ENCODE data around the gene TMEM170A.
"Not testable (repeated sequence)": the region's sequence is repeated elsewhere in the genome, so short reads cannot be mapped to it uniquely, and the experiment has no call there.

Gene TMEM170A

GRCh38 chr16:75446416-75446815 is 18.1 kb downstream of the TMEM170A start:
- ATAC-seq: no peak

GRCh38 chr16:75445298-75445697 is 19.2 kb downstream of the TMEM170A start:
- ATAC-seq: no peak

GRCh38 chr16:75443298-75443697 is 21.2 kb downstream of the TMEM170A start:
- no peak for ATAC-seq

DNA sequence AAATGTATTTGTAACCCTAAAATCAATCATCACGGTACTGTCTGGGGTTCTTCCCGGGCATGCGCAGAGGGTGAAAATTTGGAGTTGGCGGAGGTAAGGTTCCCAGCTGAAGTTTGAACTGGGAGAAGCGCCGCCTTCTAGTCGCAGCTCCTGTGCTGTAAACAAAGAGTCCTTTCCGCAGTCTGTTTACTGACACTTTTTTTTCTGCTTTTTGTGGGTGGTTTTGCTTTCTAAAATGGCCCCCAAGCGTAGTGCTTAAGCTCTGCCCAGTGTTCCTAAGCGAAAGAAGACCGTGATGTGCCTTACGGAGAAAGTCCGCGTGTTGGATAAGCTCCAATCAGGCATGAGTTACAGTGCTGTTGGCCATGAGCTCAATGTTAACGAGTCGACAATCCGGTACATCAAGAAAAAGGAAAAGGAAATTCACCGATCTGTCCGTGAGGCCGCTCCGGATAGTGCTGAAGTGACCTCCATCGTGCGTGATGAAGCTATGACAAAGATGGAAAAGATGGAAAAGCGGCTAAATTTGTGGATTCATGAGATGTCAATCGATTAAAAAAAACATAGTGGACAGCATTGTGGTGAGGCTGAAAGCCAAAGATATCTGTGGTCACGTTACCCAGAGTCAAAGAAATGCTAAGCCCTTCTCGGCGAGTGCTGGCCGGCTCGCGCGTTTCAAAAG is 30.6 kb downstream of the TMEM170A start:
- peak; percentile 64 to 65 for ATAC-seq

DNA sequence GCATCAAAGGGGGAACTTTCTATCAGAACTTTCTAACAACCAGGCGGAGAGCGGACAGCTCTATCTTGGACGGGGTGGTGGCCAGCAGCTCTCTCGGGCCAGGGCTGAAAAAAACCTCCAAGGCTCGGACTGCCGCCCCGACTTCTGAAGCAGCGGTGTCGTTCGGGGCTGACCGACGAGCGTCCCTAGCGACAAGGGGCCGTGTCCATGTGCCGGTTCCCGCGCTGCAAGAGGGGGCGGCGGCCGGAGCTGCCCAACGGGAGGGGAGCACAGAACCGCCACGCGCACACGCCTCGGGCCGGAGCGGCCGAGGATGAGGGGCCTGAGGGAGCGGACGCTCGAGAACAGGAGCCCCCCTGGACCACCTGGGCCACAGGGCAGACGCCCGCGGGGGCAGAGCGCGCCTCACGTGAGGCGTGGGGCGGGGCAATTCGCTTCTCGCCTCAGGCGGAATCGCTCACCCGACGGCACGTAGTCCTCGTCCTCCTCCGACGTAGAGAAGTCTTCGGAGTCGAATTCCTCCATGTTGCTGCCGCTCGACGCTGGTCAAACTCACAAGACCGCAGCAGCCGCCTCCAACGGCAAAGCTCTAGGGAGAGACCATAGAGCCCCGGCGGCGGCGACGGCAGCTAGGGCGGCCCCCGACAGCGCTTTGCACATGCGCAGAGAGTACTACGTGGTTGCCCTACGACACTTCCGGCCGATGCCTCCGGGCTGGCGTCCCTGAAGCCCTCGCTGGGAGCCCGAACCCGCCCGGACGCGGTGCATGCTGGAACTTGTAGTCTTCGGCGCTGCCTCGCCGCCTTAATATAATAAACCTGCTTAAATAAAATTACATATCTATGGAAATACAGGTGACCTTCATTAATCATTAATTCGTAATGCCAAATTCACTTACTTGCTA is 31.4 kb downstream of the TMEM170A start, which contains the start of gene CFDP1:
Gene CFDP1, minus strand, starts transcription at position 676 of the 904 bp plus-strand sequence. Its CDS starts 151 bp downstream, at position 525.
- peak; percentile 94 to 96 for ATAC-seq

DNA sequence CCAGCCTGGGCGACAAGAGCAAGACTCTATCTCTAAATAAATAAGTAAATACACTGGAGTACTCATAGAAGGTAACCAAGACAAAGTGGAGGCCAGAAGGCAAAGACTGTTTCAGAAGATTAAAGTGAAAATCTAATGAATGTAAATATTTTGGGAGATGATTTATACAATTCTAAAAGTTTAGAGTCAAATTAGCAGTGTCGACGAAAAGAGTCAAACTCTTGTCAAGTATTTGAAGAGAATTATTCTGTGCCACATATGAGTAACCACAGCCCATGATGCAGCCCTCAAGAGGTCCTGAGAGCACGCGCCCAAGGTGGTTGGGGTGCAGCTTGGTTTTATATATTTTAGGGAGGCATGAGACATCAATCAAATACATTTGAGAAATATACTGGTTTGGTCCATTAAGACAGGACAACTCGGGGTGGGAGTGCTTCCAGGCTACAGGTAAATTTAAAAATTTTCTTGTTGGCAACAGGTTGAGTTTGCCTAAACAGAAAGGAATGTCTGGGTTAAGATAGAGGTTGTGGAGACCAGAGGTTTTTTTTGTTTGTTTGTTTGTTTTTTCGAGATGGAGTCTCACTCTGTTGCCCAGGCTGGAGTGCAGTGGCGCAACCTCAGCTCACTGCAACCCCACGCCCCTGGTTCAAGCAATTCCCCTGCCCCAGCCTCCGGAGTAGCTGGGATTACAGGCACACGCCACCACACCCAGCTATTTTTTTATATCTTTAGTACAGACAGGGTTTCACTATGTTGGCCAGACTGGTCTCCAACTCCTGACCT is 34.7 kb downstream of the TMEM170A start:
- no peak for ATAC-seq

- ATAC-seq: not testable (repeated sequence)
Observed at GRCh38 chr16:75426524-75426923, 38.0 kb downstream of the TMEM170A start.

DNA sequence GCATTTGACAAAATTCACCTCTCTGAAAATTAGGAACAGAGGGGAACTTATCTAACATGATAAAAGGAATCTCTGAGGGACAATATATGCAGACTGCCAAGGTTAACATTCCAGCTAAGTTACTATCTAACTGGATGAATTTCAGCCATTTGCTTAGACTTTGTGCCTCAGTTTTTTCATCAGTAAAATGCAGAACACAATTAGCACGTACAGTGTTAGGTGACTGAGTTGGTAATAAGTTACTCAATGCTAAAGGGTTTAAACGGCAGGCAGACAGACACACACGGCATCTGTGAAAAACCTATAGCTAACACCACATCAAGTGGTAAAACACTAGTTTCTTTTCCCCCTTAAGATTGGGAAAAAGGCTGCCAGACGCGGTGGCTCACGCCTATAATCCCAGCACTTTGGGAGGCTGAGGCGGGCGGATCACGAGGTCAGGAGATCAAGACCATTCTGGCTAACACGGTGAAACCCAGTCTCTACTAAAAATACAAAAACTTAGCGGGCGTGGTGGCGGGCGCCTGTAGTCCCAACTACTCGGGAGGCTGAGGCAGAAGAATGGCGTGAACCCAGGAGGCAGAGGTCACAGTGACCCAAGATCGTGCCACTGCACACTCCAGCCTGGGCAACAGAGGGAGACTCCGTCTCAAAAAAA is 40.3 kb downstream of the TMEM170A start:
- not testable (repeated sequence) for ATAC-seq

GRCh38 chr16:75423723-75424104 is 40.8 kb downstream of the TMEM170A start:
- no peak for ATAC-seq

DNA sequence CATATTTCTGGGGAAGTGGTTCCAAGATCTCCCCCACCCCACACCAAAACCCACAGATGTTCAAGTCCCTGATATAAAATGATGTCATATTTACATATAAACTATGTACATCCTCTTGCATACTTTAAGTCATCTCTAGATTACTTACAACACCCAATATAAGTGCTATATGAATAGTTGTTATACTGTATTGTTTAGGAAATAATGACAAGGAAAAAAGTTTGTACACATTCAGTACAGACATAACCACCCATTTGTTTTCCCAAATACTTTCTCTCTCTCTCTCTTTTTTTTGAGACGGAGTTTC is 42.7 kb downstream of the TMEM170A start:
- no peak for ATAC-seq

- ATAC-seq: no peak
Observed at GRCh38 chr16:75420987-75421819, 43.3 kb downstream of the TMEM170A start.

GRCh38 chr16:75416904-75417565 is 47.5 kb downstream of the TMEM170A start:
- no peak for ATAC-seq

- peak; percentile 35 to 55 for ATAC-seq
Observed at GRCh38 chr16:75415169-75415905, 49.2 kb downstream of the TMEM170A start.

DNA sequence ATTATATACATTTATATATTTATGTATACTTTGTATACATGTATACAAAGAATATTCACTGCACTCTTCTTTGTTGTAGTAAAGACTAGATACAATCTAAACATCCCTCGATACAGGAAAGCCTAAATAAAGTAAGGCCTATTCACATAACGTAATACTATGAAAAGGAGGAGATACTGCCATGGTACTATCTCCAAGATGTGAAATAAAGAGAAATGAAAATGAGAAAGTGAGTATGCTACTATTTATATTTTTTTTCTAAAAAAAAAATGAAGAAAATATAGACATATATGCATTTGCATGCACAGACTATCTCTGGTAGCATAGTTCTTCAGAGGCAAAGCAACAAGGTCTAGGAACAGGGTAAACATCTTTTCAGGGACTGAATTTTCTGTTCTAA is 50.5 kb downstream of the TMEM170A start:
- no peak for ATAC-seq

GRCh38 chr16:75406943-75407342 is 57.5 kb downstream of the TMEM170A start:
- ATAC-seq: no peak

GRCh38 chr16:75402821-75403475 is 61.5 kb downstream of the TMEM170A start:
- ATAC-seq: peak in 1 of 2 donors; percentile 30

DNA sequence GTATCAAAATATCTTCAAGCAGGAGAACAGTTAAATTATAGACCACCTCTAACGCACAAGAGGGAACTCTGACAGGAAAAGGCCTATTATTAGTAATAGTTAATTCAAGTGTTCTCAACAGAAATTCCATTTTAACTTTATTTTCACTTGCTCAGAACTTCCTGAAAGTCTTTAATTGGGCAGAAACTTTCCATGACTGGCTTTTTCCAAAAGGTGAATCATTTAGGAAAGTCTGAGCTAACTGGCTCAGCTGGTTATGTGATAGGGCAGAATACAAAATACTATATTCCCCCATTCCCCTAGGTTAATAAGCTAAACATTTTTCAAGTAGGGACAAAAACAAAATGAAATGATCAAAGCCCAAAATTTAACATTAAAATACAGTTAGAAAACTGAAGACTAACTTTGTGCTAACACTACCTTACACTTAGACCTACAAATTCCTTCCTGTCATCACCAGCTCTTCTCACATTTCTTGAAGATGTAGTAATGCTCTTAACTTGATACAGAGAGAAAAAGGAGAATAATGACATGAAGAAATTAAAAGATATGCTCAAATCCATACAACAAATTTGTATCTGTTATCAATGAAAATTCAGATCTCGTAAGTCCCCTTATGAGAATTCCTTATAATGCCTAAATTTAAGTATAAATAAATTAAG is 62.2 kb downstream of the TMEM170A start:
- peak; percentile 17 to 20 for ATAC-seq

DNA sequence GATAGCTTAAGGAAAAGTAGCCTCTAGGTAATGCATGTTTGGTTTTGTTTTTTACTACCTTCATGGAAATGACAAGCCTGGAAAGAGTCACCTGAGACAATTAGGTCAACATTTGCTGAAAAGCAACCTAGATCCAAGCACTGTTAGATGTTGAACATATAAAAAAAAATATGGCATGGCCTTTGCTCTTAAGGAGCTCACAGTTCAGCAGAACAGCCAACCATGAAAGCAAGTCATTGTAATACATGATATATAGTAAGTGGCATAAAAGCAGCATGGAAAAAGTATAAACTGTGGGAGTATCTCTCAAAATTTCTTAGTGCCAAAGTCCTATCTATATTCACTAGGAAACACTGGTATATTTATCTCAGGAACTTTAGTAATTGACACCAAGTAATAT is 62.8 kb downstream of the TMEM170A start:
- ATAC-seq: no peak

DNA sequence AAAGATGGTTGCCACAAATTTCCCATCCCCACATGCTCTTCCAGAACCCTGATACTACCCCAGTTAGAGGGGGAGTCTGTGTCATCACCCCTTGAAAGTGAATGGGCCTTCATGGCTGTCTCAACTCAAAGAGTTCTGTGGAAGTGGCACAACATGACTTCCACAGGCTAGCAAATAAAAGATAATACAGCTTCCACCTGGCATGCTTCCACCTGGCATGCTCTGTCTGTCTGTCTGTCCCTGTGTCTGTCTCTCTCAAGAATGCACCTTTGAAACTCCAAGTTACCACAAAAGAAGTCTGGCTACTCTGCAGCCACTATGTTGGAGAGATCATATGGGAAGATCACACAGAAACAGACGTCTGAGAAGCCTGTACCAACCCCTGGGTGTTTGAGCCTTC is 66.2 kb downstream of the TMEM170A start:
- no peak for ATAC-seq

All from activated CD4-positive, CD25-positive, alpha-beta regulatory T cell treated with anti-CD3 and anti-CD28 coated beads, Interleukin-2, amount 50 U/mL, for 24 hours (primary cell).